NCI-H2196 (cell line): Measurements from ENCODE around the gene MCRIP2.

Experiments
- DNase-seq: peaks from one replicate; lab custom pipeline; 2025; ENCODE audit not compliant: unreplicated experiment; lab: John Stamatoyannopoulos, UW

The MCRIP2 gene

DNA sequence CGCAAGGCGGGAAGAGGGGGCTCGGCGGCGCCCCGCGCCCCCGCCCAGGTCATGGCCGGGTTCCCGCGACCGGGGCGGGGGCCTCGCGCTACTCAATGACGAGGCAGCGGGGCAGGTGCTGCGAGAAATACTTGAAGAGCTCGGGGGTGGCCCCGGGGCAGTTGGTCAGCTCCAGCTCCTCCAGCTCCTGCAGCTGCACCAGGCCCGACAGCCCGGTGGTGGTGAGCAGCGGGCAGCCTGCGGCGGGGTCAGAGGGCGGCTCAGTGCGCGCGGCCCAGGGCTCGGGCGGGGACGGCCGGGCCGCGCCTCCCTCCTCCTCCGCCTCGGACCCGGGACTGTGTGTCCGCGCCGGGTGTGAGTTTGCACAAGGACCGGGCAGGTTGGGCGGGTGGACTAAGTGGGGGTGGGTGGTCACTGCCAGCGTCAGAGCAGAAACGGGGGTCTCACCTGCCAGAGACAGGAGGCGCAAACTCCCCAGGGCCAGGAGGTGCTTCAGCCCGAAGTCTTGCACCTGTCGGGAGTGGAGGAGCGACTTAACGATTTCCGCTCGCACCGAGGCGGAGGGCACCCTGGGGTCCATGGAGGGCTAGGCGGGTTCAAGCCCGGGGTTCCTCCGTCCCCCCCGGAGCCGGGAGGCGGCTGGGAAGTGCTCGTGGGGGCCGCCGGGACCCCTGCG is 52.7 kb downstream of the MCRIP2 start:
- DNase-seq, result no peak

DNA sequence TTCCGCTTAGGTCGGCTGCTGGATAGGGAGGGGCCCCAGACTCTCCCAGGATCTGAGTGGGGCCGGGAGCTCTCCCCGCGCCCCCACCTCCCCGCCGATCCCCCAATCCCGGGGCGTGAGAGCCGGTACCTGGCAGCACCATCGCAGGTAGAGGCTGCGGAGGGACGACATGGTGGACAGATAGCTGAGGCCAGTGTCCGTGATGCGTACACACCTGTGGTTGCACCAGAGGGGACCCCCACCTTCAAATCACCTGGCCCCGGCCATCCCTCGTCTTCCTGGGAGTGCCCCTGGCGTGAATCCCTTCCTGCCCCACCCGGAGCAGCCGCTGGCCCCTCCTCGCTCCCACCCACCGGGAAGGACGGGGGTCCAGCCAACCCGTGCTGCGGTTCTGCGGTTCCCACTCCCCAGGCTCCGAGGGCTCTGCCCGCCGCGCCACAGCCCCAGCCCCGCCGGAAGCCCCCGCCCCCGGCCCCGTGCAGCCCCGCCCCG is 53.3 kb downstream of the MCRIP2 start:
- no peak for DNase-seq

GRCh38 chr16:695355-696089 is 53.9 kb downstream of the MCRIP2 start:
- peak; percentile 96 for DNase-seq
